GM12878 (cell line): ENCODE measurements around the gene MARS2. TPM values are rescaled to one million over a fixed set of nuclear protein-coding genes. Genes with fewer than 3 reads are reported as not detected.
A peak's percentile ranks its signal among the peaks of the same experiment; 100 is the strongest.

ENCODE experiments used
- ATAC-seq: fragments of 200-7000 bp; cut with Tn5 transposase; 3 replicates; pipeline ENCODE4 v1.9.1; 2020; ENCODE audit warnings: mild to moderate bottlenecking, moderate library complexity
- BruUV-seq: library from RNA; stranded (reverse); fragments of 400-500 nt; replicated peaks from 2 replicates; lab custom pipeline; 2021; lab: Mats Ljungman, UMichigan
- CTCF ChIA-PET: fragments of 300-600 bp; sonication (Branson Sonifier 250); formaldehyde crosslinking; extraction: SDS; loops from one replicate; lab custom pipeline; 2021; ENCODE audit warnings: inconsistent platforms; lab: Yijun Ruan, JAX
- POLR2A ChIA-PET: fragments of 350-600 bp; formaldehyde crosslinking; extraction: SDS; loops from one replicate; lab custom pipeline; 2021; ENCODE audit warnings: inconsistent platforms; lab: Charles Lee
- RAD21 ChIA-PET: fragments of 300-600 bp; sonication (Branson Sonifier 250); formaldehyde crosslinking; loops from one replicate; lab custom pipeline; 2023; ENCODE audit warnings: antibody characterized with exemption; ENCODE audit not compliant: unreplicated experiment; lab: Charles Lee
- SMC1A ChIA-PET: fragments of 300-600 bp; sonication (Branson Sonifier 250); formaldehyde crosslinking; loops from one replicate; lab custom pipeline; 2023; ENCODE audit not compliant: unreplicated experiment, uncharacterized antibody; lab: Charles Lee
- DNase-seq: peaks from one replicate; pipeline ENCODE4 v3.0.0-alpha.2; 2011; ENCODE audit warnings: low read depth, low spot score
- FAIRE-seq: peaks from 3 replicates; lab custom pipeline; 2011; peaks lifted over from hg19 to GRCh38; lab: Jason Lieb, UNC
- H2AFZ ChIP-seq: 2 replicates; pipeline ENCODE4 v1.6.0; 2011; ENCODE audit warnings: low read depth, low read length, control low read depth; ENCODE audit not compliant: control insufficient read depth
- H3K27ac ChIP-seq: 2 replicates; pipeline ENCODE4 v1.5.1; 2011; ENCODE audit warnings: control low read depth; ENCODE audit not compliant: control insufficient read depth, insufficient read depth
- H3K27me3 ChIP-seq, 2 experiments: replicated peaks in 1 of 2; 2 replicates each; pipeline versions ENCODE4 v1.6.0 to v1.6.1; 2011; ENCODE audit warnings: low read length in 1 of 2; ENCODE audit not compliant: control insufficient read depth in 2 of 2, insufficient read depth in 2 of 2
- H3K36me3 ChIP-seq, 2 experiments: 2 replicates each; pipeline ENCODE4 v1.5.1; 2011; ENCODE audit warnings: low read length in 1 of 2; ENCODE audit not compliant: control insufficient read depth in 2 of 2, insufficient read depth in 2 of 2
- H3K4me1 ChIP-seq: 2 replicates; pipeline ENCODE4 v1.6.1; 2011; ENCODE audit warnings: mild to moderate bottlenecking, low read length, moderate library complexity, mixed read lengths; ENCODE audit not compliant: control insufficient read depth, insufficient read depth
- H3K4me2 ChIP-seq: 2 replicates; pipeline ENCODE4 v1.6.0; 2011; ENCODE audit warnings: control low read depth; ENCODE audit not compliant: control insufficient read depth, insufficient read depth
- H3K4me3 ChIP-seq: fragments of 200-600 bp; sonication (generic); 2 replicates; pipeline ENCODE4 v1.5.1; 2016
- H3K79me2 ChIP-seq: 2 replicates; pipeline ENCODE4 v1.6.0; 2011; ENCODE audit warnings: low read length; ENCODE audit not compliant: control insufficient read depth, insufficient read depth
- H3K9ac ChIP-seq: 2 replicates; pipeline ENCODE4 v1.8.0; 2011; ENCODE audit warnings: low read length, control low read depth, mixed read lengths; ENCODE audit not compliant: control insufficient read depth, insufficient read depth
- H3K9me3 ChIP-seq: replicated peaks from 3 replicates; pipeline ENCODE4 v1.5.1; 2011; ENCODE audit warnings: mild to moderate bottlenecking, low read length; ENCODE audit not compliant: control insufficient read depth, insufficient read depth
- H4K20me1 ChIP-seq: 2 replicates; pipeline ENCODE4 v1.6.0; 2011; ENCODE audit not compliant: control insufficient read depth, insufficient read depth
- HDGF ChIP-seq: fragments of 450-650 bp; IDR thresholded peaks from 2 replicates; pipeline ENCODE4 v1.6.1; 2016; ENCODE audit warnings: antibody characterized with exemption
- IKZF1 ChIP-seq: fragments of 450-650 bp; conservative IDR thresholded peaks from 2 replicates; pipeline ENCODE4 v1.6.1; 2017; ENCODE audit warnings: antibody characterized with exemption, mild to moderate bottlenecking
- NFIC ChIP-seq: IDR thresholded peaks from 2 replicates; pipeline ENCODE4 v1.6.1; 2012; ENCODE audit warnings: low read depth, mild to moderate bottlenecking, inconsistent platforms, low read length, moderate library complexity
- WGBS: methylation state at CpG from one replicate; pipeline ENCODE4 v1.1.6; 2016; ENCODE audit warnings: low lambda C conversion rate; ENCODE audit not compliant: insufficient replicate concordance, insufficient coverage; ENCODE audit errors: missing lambda C conversion rate; 5-methylcytosine and 5-hydroxymethylcytosine counted together
- in situ Hi-C: fragments of 300-500 bp; cut with MboI; formaldehyde crosslinking; loops from 9 replicates; pipeline ENCODE4 v1.14.3; 2018; ENCODE audit warnings: mixed read lengths
- intact Hi-C: fragments of 100-400 bp; cut with micrococcal nuclease; formaldehyde crosslinking; loops from one replicate; pipeline ENCODE4 v1.14.2; 2022; ENCODE audit not compliant: unreplicated experiment
- polyA plus RNA-seq, 11 experiments: library from polyadenylated mRNA; depleted of rRNA in 4 of 11; unstranded in 6 of 11; stranded (reverse) in 5 of 11; fragments of >200 nt; fragmentation: Nextera tagmentation in 4 of 11; fragmentation: Illumina TruSeq in 1 of 11; extraction: Ambion mirVana in 4 of 11; extraction: Trizol in 1 of 11; gene quantifications; 1 replicate in 1 of 11; 2 replicates in 10 of 11; pipeline versions ENCODE4 v1.2.1 to v1.2.3, GENCODE V29; 2011 to 2016; ENCODE audit warnings: inconsistent platforms in 2 of 11, missing spikeins in 2 of 11, low read depth in 1 of 11
- total RNA-seq, 4 experiments: library from RNA; depleted of rRNA in 3 of 4; stranded (reverse); fragments of >200 nt in 3 of 4; fragmentation: Illumina TruSeq in 1 of 4; extraction: Trizol in 1 of 4; gene quantifications; 2 replicates each; pipeline versions ENCODE4 v1.2.1 to v1.2.3, GENCODE V29; 2013 to 2021

MARS2 gene
- total and polyA plus RNA-seq, 10 of the 15 experiments (the other 5 are each of a cell fraction or from before 2014, with no cell fraction given): 4.0 to 22.7 (median 18.5) TPM

DNA sequence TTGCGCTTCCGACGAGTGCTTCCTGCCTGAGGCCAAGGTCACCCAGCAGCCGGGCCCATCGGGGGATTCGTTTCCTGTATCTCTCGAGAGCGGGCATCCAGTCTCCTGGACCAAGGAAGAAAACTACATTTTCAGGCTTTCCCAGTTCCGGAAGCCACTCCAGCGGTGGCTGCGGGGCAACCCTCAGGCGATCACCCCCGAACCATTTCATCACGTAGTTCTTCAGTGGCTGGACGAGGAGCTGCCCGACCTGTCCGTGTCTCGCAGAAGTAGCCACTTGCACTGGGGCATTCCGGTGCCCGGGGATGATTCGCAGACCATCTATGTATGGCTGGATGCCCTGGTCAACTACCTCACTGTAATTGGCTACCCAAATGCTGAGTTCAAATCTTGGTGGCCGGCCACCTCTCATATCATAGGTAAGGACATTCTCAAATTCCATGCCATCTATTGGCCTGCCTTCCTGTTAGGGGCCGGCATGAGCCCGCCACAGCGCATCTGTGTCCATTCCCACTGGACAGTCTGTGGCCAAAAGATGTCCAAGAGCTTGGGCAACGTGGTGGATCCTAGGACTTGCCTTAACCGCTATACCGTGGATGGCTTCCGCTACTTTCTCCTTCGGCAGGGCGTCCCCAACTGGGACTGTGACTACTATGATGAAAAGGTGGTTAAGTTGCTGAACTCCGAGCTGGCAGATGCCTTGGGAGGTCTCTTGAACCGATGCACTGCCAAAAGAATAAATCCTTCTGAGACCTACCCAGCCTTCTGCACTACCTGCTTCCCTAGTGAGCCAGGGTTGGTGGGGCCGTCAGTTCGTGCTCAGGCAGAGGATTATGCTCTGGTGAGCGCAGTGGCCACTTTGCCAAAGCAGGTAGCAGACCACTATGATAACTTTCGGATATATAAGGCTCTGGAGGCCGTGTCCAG is 1.0 kb downstream of the MARS2 start:
- 15% methylated on average over 38 of the region's 38 CpGs for WGBS
- in situ Hi-C loops (loop anchor here (5.0 kb wide), 1 partner anchor 71 kb away; no protein-coding TSS in a partner anchor), intact Hi-C loops (loop anchor here (2.0 to 5.0 kb wide), 5 partner anchors 104 to 271 kb away; partner anchors contain the start of genes COQ10B, HSPE1, MOB4 and SF3B1)
- H3K9me3 ChIP-seq: no peaks in the 10 kb centered on the region
- TF ChIP-seq IKZF1 (0 out of 2 replicates have a peak, but pooled peaks have one; percentile 1), HDGF (no peak), NFIC (no peak)
- SMC1A ChIA-PET: interaction anchor here (0.8 to 8.9 kb wide), 13 partner anchors 10 to 591 kb away, joined by 3 to 58 read pairs (median 4); partner anchors contain the start of genes HSPD1 and HSPE1
- POLR2A ChIA-PET: interaction anchor here (1.0 to 3.1 kb wide), 9 partner anchors 10 to 579 kb away, joined by 3 to 24 read pairs (median 4); partner anchors contain the start of genes COQ10B, HSPD1 and HSPE1
- BruUV-seq: no TSS peak
- peaks cover 9% of the 10 kb centered on the region for H3K4me1 ChIP-seq
- H3K27ac ChIP-seq: peak overlapping the region; percentile 61
- RAD21 ChIA-PET: interaction anchor here (0.9 to 3.1 kb wide), 8 partner anchors 10 to 271 kb away, joined by 3 to 22 read pairs (median 4); partner anchors contain the start of genes HSPD1, HSPE1, MOB4 and SF3B1
- no peak for FAIRE-seq
- CTCF ChIA-PET: interaction anchor here (0.6 to 4.5 kb wide), 16 partner anchors 10 to 591 kb away, joined by 3 to 60 read pairs (median 4); partner anchors contain the start of genes HSPD1 and HSPE1
- no peaks in the 10 kb centered on the region for H3K27me3 ChIP-seq
- ATAC-seq: peak; percentile 5
- no peaks in the 10 kb centered on the region; the same call in 1 of the 2 replicates for H4K20me1 ChIP-seq
- peak overlapping the region; percentile 81 for H3K4me3 ChIP-seq
- H3K36me3 ChIP-seq: peaks cover 0 to 5% of the 10 kb centered on the region in 2 experiments; a peak in 1 of 4 replicates
- H3K9ac ChIP-seq: peak overlapping the region; percentile 82
- peaks cover 54% of the 10 kb centered on the region for H3K79me2 ChIP-seq
- H2AFZ ChIP-seq: peak overlapping the region; percentile 98
- peak overlapping the region; percentile 79 for H3K4me2 ChIP-seq
- no peak for DNase-seq
